ENCODE data around the gene EEF1A2.

EEF1A2 gene

DNA sequence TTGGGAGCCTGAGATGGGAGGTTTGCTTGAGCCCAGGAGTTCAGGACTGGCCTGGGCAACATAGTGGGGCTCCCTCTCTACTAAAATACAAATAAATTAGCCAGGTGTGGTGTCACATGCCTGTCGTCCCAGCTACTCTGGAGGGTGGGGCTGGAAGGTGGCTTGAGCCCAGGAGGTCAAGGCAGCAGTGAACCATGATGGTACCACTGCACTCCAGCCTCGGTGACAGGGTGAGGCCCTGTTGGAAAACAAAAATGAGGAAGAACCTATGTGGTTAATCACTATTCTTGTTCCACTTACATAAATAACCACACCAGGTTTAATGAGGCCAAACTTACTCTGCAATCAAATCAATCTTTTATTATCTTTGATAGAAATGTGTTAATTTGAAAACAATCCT, 27.1 kb upstream of the EEF1A2 start:
- no peak for DNase-seq (ENCODE audit: low read depth)
- TF ChIP-seq CTCF (conservative IDR thresholded peaks at IDR 0.05; ENCODE audit: control insufficient read depth, insufficient read depth, low read depth, low read length) = no peak
- no peak overlapping the region for H3K4me3 ChIP-seq (ENCODE audit: control insufficient read depth, low read depth, low read length)

DNA sequence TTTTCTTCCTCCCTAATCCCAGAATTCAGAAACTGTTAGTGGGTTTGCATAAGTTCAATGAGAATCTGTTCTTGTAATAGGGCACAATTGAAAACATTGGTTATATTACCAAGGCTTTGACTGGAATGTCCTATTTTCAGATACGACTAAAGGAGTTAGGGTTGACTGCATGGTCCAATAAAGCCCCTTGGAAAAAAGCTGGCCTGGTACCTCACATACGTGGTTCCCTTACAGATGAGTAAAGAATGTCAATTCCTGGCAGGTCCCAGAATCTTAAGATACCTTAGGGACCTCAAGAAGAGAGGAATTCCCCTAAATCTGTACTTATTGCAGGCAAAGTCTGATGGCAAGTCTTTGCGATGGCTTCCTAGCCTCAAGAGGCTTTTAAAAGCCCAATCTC, 26.3 kb upstream of the EEF1A2 start:
- no peak for DNase-seq (ENCODE audit: low read depth)
- TF ChIP-seq CTCF (conservative IDR thresholded peaks at IDR 0.05; ENCODE audit: control insufficient read depth, insufficient read depth, low read depth, low read length) = no peak
- no peak overlapping the region for H3K4me3 ChIP-seq (ENCODE audit: control insufficient read depth, low read depth, low read length)

DNA sequence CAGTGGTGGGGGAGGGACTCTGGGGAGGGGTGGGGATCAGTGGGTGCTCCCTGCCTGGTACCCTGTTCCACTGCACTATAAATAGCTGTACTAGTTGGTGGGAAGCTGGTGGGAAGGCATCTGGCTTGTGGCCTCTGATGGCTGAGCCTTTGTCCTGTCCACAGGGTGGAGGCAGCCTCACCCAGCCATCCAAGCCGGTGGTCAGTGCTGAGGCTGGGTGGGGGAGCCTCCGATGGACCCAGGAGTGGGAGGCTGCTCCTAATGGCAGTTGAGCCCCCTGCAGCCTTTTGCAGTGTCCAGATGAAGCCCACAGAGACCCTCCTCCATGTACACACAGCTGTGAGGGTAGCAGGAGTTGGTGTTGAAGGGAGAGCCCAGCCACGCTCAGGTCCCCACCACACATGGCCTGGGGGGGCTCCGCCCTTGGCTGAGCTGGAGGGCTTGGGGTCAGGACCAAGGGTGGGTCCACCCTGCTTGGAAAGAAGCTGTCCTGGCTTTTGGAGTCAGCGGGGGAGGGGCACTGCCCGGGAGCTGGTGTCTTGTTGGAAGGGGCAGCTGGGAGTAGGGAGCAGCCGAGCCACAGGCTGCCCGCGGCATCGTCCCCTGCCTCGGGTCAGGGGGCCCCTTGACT, 24.2 kb upstream of the EEF1A2 start:
- no peak for TF ChIP-seq CTCF (conservative IDR thresholded peaks at IDR 0.05; ENCODE audit: control insufficient read depth, insufficient read depth, low read depth, low read length)
- no peak overlapping the region for H3K4me3 ChIP-seq (ENCODE audit: control insufficient read depth, low read depth, low read length)
- DNase-seq (ENCODE audit: low read depth) = no peak

GRCh38 chr20:63522091-63522868, 23.4 kb upstream of the EEF1A2 start:
- no peak for DNase-seq (ENCODE audit: low read depth)
- H3K4me3 ChIP-seq (ENCODE audit: control insufficient read depth, low read depth, low read length) = peak overlapping the region; percentile 31
- no peak for TF ChIP-seq CTCF (conservative IDR thresholded peaks at IDR 0.05; ENCODE audit: control insufficient read depth, insufficient read depth, low read depth, low read length)

GRCh38 chr20:63521602-63522001, 22.7 kb upstream of the EEF1A2 start:
- TF ChIP-seq CTCF (conservative IDR thresholded peaks at IDR 0.05; ENCODE audit: control insufficient read depth, insufficient read depth, low read depth, low read length) = no peak
- no peak for DNase-seq (ENCODE audit: low read depth)
- peak overlapping the region; percentile 72 for H3K4me3 ChIP-seq (ENCODE audit: control insufficient read depth, low read depth, low read length)

DNA sequence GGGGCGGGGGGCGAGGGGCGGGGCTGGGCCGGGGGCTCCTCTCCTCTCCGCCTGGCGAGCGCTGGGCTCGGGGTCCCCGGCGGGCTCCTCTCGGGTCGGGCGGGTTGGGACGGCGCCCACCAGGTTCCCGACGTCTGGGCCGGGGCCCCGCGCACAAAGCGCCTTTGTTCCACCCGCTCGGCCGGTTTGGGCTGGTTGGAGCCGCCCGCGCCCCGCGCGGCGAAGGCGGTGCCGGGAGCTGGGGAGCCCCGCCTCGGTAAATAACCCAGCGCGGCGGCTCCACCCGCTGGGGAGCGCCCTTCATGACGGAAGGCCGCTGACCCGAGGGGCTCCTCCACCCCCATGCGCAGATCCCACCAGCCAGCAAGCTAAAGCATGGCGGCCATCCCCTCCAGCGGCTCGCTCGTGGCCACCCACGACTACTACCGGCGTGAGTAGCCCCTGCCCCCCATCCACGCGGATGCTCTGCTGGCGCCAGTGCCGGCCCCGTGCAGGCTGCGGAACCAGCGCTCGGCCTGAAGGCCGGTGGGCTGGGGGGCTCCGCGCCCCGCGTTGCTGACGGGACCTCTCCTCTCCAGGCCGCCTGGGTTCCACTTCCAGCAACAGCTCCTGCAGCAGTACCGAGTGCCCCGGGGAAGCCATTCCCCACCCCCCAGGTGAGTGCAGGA, 22.2 kb upstream of the EEF1A2 start:
- DNase-seq (ENCODE audit: low read depth) = peak; percentile 60
- TF ChIP-seq CTCF (conservative IDR thresholded peaks at IDR 0.05; ENCODE audit: control insufficient read depth, insufficient read depth, low read depth, low read length) = no peak
- H3K4me3 ChIP-seq (ENCODE audit: control insufficient read depth, low read depth, low read length) = peak overlapping the region; percentile 72

Data from fibroblast of mammary gland (primary cell).